Parathyroid adenoma (tissue), 2 donors: ENCODE results near the gene PCNT.

Experiments
- H2AFZ ChIP-seq: fragments of 300-600 bp; sonication (generic); one replicate; pipeline ENCODE4 v1.7.0; 2017; ENCODE audit warnings: antibody characterized with exemption, mild to moderate bottlenecking
- H3K27ac ChIP-seq: fragments of 300-600 bp; sonication (generic); one replicate; pipeline ENCODE4 v1.7.0; 2017
- H3K27me3 ChIP-seq: fragments of 300-600 bp; sonication (generic); one replicate; pipeline ENCODE4 v1.7.0; 2017; ENCODE audit warnings: low read length; ENCODE audit not compliant: control insufficient read depth, insufficient read depth
- H3K36me3 ChIP-seq: fragments of 300-600 bp; sonication (generic); one replicate; pipeline ENCODE4 v1.7.0; 2017; ENCODE audit warnings: low read length; ENCODE audit not compliant: control insufficient read depth, insufficient read depth
- H3K4me1 ChIP-seq: fragments of 300-600 bp; sonication (generic); one replicate; pipeline ENCODE4 v1.7.0; 2017; ENCODE audit warnings: control low read depth
- H3K4me2 ChIP-seq: fragments of 300-600 bp; sonication (generic); one replicate; pipeline ENCODE4 v1.7.0; 2017; ENCODE audit warnings: low read length
- H3K4me3 ChIP-seq: fragments of 300-600 bp; sonication (generic); one replicate; pipeline ENCODE4 v1.7.0; 2017; ENCODE audit warnings: low read depth, low read length
- H3K79me2 ChIP-seq: fragments of 300-600 bp; sonication (generic); one replicate; pipeline ENCODE4 v1.7.0; 2017; ENCODE audit warnings: control low read depth
- H3K9ac ChIP-seq: fragments of 300-600 bp; sonication (generic); one replicate; pipeline ENCODE4 v1.7.0; 2017; ENCODE audit warnings: mild to moderate bottlenecking
- H3K9me3 ChIP-seq: fragments of 300-600 bp; sonication (generic); one replicate; pipeline ENCODE4 v1.7.0; 2017; ENCODE audit warnings: low read length; ENCODE audit not compliant: control insufficient read depth
- TF ChIP-seq, protein P1 (sequence below): fragments of 300-600 bp; sonication (generic); IDR thresholded peaks from one replicate; pipeline ENCODE4 v1.7.0; 2017; ENCODE audit warnings: antibody characterized with exemption, mild to moderate bottlenecking
- donor health status: primary hyperparathyroidism.

PCNT gene

GRCh38 chr21:46350571-46350970 lies 26.6 kb downstream of the PCNT start:
- H3K27me3 ChIP-seq = no peaks in the 10 kb centered on the region
- H3K4me2 ChIP-seq = no peak overlapping the region
- no peak overlapping the region for H2AFZ ChIP-seq
- H3K4me3 ChIP-seq = no peak overlapping the region
- no peak overlapping the region for H3K9ac ChIP-seq
- no peaks in the 10 kb centered on the region for H3K36me3 ChIP-seq
- H3K9me3 ChIP-seq = no peaks in the 10 kb centered on the region
- no peak overlapping the region for H3K27ac ChIP-seq
- TF ChIP-seq, protein P1, sequence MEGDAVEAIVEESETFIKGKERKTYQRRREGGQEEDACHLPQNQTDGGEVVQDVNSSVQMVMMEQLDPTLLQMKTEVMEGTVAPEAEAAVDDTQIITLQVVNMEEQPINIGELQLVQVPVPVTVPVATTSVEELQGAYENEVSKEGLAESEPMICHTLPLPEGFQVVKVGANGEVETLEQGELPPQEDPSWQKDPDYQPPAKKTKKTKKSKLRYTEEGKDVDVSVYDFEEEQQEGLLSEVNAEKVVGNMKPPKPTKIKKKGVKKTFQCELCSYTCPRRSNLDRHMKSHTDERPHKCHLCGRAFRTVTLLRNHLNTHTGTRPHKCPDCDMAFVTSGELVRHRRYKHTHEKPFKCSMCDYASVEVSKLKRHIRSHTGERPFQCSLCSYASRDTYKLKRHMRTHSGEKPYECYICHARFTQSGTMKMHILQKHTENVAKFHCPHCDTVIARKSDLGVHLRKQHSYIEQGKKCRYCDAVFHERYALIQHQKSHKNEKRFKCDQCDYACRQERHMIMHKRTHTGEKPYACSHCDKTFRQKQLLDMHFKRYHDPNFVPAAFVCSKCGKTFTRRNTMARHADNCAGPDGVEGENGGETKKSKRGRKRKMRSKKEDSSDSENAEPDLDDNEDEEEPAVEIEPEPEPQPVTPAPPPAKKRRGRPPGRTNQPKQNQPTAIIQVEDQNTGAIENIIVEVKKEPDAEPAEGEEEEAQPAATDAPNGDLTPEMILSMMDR = no peak
- no peaks in the 10 kb centered on the region for H3K4me1 ChIP-seq
- no peaks in the 10 kb centered on the region for H3K79me2 ChIP-seq

DNA sequence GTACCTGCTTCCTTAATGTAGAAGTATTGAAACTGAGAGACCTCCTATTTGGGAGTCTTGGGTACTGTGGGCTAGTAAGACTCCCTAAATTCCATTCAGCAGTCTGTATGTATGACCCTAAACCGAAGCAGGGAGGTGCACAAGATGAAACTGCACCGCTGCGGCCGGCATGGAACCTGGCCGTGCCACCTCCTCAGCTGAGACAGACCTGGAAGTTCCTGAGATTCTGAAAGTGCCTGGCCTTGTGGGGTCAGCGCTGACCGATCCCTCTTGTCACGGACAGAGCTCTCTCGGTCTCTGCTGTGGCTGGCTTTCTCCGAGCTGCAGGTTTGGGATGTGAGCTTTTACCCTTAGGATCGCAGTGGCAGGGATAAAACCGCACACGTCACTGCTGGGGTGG lies 27.0 kb downstream of the PCNT start:
- H3K4me1 ChIP-seq = no peaks in the 10 kb centered on the region
- H3K27ac ChIP-seq = no peak overlapping the region
- H3K79me2 ChIP-seq = no peaks in the 10 kb centered on the region
- no peak overlapping the region for H3K9ac ChIP-seq
- H3K36me3 ChIP-seq = no peaks in the 10 kb centered on the region
- H3K4me3 ChIP-seq = no peak overlapping the region
- TF ChIP-seq, protein P1 = no peak
- H2AFZ ChIP-seq = no peak overlapping the region
- no peaks in the 10 kb centered on the region for H3K9me3 ChIP-seq
- H3K4me2 ChIP-seq = no peak overlapping the region
- no peaks in the 10 kb centered on the region for H3K27me3 ChIP-seq

DNA sequence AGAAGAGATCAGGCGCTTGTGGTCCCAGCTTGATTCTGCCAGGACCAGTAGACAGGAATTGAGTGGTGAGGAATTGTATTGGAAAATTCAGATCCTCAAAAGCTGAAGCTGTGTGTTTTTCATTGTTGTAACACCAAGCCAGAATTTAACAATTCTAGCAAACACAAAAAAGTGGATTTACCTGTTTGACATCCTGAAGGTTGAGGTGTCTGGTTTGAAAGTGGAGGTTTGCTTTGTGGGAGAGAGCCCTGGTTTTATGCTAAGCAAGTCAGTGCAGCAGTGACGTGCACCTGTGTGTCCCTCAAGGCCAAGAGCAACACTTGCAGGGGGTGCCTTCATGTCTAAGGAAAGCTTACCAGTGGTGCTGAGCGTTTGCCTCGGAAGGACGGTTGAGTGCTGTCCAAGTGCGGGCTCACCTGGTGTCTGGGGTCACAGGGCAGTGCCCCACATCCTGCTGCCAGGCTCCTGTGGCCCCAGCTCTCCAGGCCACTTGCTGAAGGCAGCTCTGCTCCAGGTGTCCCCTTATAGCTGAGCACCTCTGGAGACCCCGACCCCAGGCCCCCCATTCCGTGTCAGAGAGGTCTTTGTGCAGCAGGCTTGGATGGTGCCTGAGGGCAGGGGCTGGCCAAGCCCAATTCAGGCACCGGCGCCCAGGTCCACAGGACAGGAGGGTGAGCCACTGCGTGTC lies 27.7 kb downstream of the PCNT start:
- no peaks in the 10 kb centered on the region for H3K36me3 ChIP-seq
- no peaks in the 10 kb centered on the region for H3K9me3 ChIP-seq
- H3K4me2 ChIP-seq = no peak overlapping the region
- TF ChIP-seq, protein P1 = no peak
- no peaks in the 10 kb centered on the region for H3K4me1 ChIP-seq
- H3K9ac ChIP-seq = no peak overlapping the region
- H3K79me2 ChIP-seq = no peaks in the 10 kb centered on the region
- H3K27me3 ChIP-seq = no peaks in the 10 kb centered on the region
- no peak overlapping the region for H2AFZ ChIP-seq
- no peak overlapping the region for H3K4me3 ChIP-seq
- no peak overlapping the region for H3K27ac ChIP-seq

GRCh38 chr21:46352164-46352515 lies 28.2 kb downstream of the PCNT start:
- Histone ChIP-seq H3K36me3 (no peaks in the 10 kb centered on the region), H3K4me3 (no peak overlapping the region), H3K4me1 (no peaks in the 10 kb centered on the region), H3K79me2 (no peaks in the 10 kb centered on the region), H2AFZ (no peak overlapping the region), H3K9me3 (no peaks in the 10 kb centered on the region), H3K27ac (no peak overlapping the region), H3K9ac (no peak overlapping the region), H3K4me2 (no peak overlapping the region), H3K27me3 (no peaks in the 10 kb centered on the region)
- TF ChIP-seq, protein P1 = no peak

DNA sequence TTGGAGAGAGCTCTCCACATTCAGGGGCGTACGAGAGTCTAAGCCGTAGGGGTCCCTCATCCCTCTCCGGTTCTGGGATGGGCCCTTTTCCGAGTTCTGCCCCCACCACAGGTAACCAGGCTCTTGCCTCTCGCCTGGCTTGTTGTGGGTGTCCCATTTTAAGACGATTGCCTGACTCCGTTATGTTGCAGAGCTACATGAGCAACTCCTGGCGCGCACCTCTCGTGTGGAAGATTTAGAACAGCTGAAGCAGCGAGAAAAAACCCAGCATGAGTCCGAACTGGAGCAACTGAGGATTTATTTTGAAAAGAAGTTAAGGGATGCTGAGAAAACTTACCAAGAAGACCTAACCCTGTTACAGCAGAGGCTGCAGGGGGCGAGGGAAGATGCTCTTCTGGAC lies 29.0 kb downstream of the PCNT start:
- no peaks in the 10 kb centered on the region for H3K4me1 ChIP-seq
- H3K27me3 ChIP-seq = no peaks in the 10 kb centered on the region
- H3K4me2 ChIP-seq = no peak overlapping the region
- no peak overlapping the region for H2AFZ ChIP-seq
- no peak overlapping the region for H3K9ac ChIP-seq
- H3K36me3 ChIP-seq = no peaks in the 10 kb centered on the region
- TF ChIP-seq, protein P1 = no peak
- no peak overlapping the region for H3K27ac ChIP-seq
- H3K4me3 ChIP-seq = no peak overlapping the region
- H3K9me3 ChIP-seq = no peaks in the 10 kb centered on the region
- no peaks in the 10 kb centered on the region for H3K79me2 ChIP-seq
